GM20000 (cell line): ENCODE data around the gene OTOP3.

ENCODE experiments used
- DNase-seq: peaks from one replicate; pipeline ENCODE4 v3.0.0; 2012; ENCODE audit warnings: low spot score
- CTCF ChIP-seq: IDR thresholded peaks from 2 replicates; pipeline ENCODE4 v1.5.1; 2012; ENCODE audit warnings: mild to moderate bottlenecking, control low read depth; ENCODE audit errors: extremely low read depth, missing control alignments

Gene OTOP3

GRCh38 chr17:74970395-74970794 is 34.7 kb downstream of the OTOP3 start:
- TF ChIP-seq CTCF: no peak
- DNase-seq: no peak

GRCh38 chr17:74971069-74971841 is 35.6 kb downstream of the OTOP3 start:
- no peak for DNase-seq
- no peak for TF ChIP-seq CTCF

GRCh38 chr17:74971842-74972106 is 36.1 kb downstream of the OTOP3 start:
- no peak for TF ChIP-seq CTCF

GRCh38 chr17:74972107-74972972 is 36.6 kb downstream of the OTOP3 start, which contains the start of gene HID1:
Gene HID1, minus strand, starts transcription at chr17:74972759. Its CDS starts 103 bp downstream, at chr17:74972656.
- no peak for TF ChIP-seq CTCF
- peak; percentile 90 for DNase-seq

More at GRCh38 chr17:74971842-74972106, 36.1 kb downstream of the OTOP3 start:
- DNase-seq: peak; percentile 49

GRCh38 chr17:74972973-74973328 is 37.3 kb downstream of the OTOP3 start:
- no peak for TF ChIP-seq CTCF
- DNase-seq: peak; percentile 39

- DNase-seq: no peak
- no peak for TF ChIP-seq CTCF
These were observed 40.2 kb downstream of the OTOP3 start for GRCh38 chr17:74975943-74976342.

GRCh38 chr17:74977802-74978201 is 42.1 kb downstream of the OTOP3 start:
- TF ChIP-seq CTCF: no peak
- no peak for DNase-seq
